ENCODE data around the gene USP38. TPM values are rescaled to one million over a fixed set of nuclear protein-coding genes. Genes with fewer than 3 reads are reported as not detected.
"Not testable (repeated sequence)": the region's sequence is repeated elsewhere in the genome, so short reads cannot be mapped to it uniquely, and the experiment has no call there.

USP38 gene
- total RNA-seq, 1 donor from 2014 or later, result 18.8 TPM

- ATAC-seq (peak; percentile 46), DNase-seq (ENCODE audit: low spot score) (no peak)
Measured at GRCh38 chr4:143207555-143207954, 22.8 kb downstream of the USP38 start.

GRCh38 chr4:143212566-143212965 lies 27.8 kb downstream of the USP38 start:
- no peak for DNase-seq (ENCODE audit: low spot score)
- no peak for ATAC-seq

GRCh38 chr4:143215873-143216272 lies 31.2 kb downstream of the USP38 start:
- DNase-seq (ENCODE audit: low spot score), result no peak
- no peak for ATAC-seq

- ATAC-seq (peak; percentile 63), DNase-seq (ENCODE audit: low spot score) (no peak)
Measured at GRCh38 chr4:143224255-143224654, 39.5 kb downstream of the USP38 start.

- ATAC-seq, result peak; percentile 71
Measured at GRCh38 chr4:143225167-143225566, 40.5 kb downstream of the USP38 start.

GRCh38 chr4:143230683-143231082 lies 46.0 kb downstream of the USP38 start:
- ATAC-seq (no peak), DNase-seq (ENCODE audit: low spot score) (no peak)

More at GRCh38 chr4:143225167-143225566, 40.5 kb downstream of the USP38 start:
- DNase-seq (ENCODE audit: low spot score), result no peak

GRCh38 chr4:143232277-143232676 lies 47.6 kb downstream of the USP38 start:
- ATAC-seq, result no peak
- no peak for DNase-seq (ENCODE audit: low spot score)

GRCh38 chr4:143234153-143234552 lies 49.4 kb downstream of the USP38 start:
- DNase-seq (ENCODE audit: low spot score), result no peak

GRCh38 chr4:143237195-143237594 lies 52.5 kb downstream of the USP38 start:
- not testable (repeated sequence) for ATAC-seq; DNase-seq (ENCODE audit: low spot score)

More at GRCh38 chr4:143234153-143234552, 49.4 kb downstream of the USP38 start:
- no peak for ATAC-seq

GRCh38 chr4:143240939-143241679 lies 56.4 kb downstream of the USP38 start:
- ATAC-seq, result no peak
- DNase-seq (ENCODE audit: low spot score), result no peak

- ATAC-seq (no peak), DNase-seq (ENCODE audit: low spot score) (no peak)
Measured at GRCh38 chr4:143241892-143242291, 57.2 kb downstream of the USP38 start.

- DNase-seq (ENCODE audit: low spot score) (no peak), ATAC-seq (no peak)
Measured at GRCh38 chr4:143243041-143243440, 58.3 kb downstream of the USP38 start.

- DNase-seq (ENCODE audit: low spot score) (no peak), ATAC-seq (no peak)
Measured at GRCh38 chr4:143246977-143247376, 62.3 kb downstream of the USP38 start.

GRCh38 chr4:143247866-143248265 lies 63.1 kb downstream of the USP38 start:
- DNase-seq (ENCODE audit: low spot score) (no peak), ATAC-seq (no peak)

- DNase-seq (ENCODE audit: low spot score) (no peak), ATAC-seq (no peak)
Measured at GRCh38 chr4:143248827-143249226, 64.1 kb downstream of the USP38 start.

- DNase-seq (ENCODE audit: low spot score) (no peak), ATAC-seq (no peak)
Measured at GRCh38 chr4:143250617-143251016, 65.9 kb downstream of the USP38 start.

- ATAC-seq, result no peak
- DNase-seq (ENCODE audit: low spot score), result no peak
Measured at GRCh38 chr4:143251348-143251747, 66.6 kb downstream of the USP38 start.

- ATAC-seq (no peak), DNase-seq (ENCODE audit: low spot score) (no peak)
Measured at GRCh38 chr4:143251779-143252178, 67.1 kb downstream of the USP38 start.

GRCh38 chr4:143252478-143252877 lies 67.8 kb downstream of the USP38 start:
- DNase-seq (ENCODE audit: low spot score) (no peak), ATAC-seq (no peak)

- DNase-seq (ENCODE audit: low spot score) (no peak), ATAC-seq (no peak)
Measured at GRCh38 chr4:143253166-143253565, 68.4 kb downstream of the USP38 start.

GRCh38 chr4:143254491-143255226 lies 69.9 kb downstream of the USP38 start:
- DNase-seq (ENCODE audit: low spot score) (no peak), ATAC-seq (no peak)

GRCh38 chr4:143256456-143256855 lies 71.7 kb downstream of the USP38 start:
- ATAC-seq (no peak), DNase-seq (ENCODE audit: low spot score) (no peak)

Data from left lobe of liver (tissue), 2 donors.